Activated CD4-positive, alpha-beta memory T cell treated with anti-CD3 and anti-CD28 coated beads for 36 hours (primary cell): ENCODE results near the gene MAP4K1. TPM values are rescaled to one million over a fixed set of nuclear protein-coding genes. Genes with fewer than 3 reads are reported as not detected.
A peak's percentile ranks its signal among the peaks of the same experiment; 100 is the strongest.

Experiments used
- CTCF ChIA-PET: fragments of 350-600 bp; sonication (Branson Sonifier 250); formaldehyde crosslinking; loops from one replicate; lab custom pipeline; 2021; ENCODE audit warnings: antibody characterized with exemption, inconsistent platforms; lab: Charles Lee
- POLR2A ChIA-PET: fragments of 350-600 bp; sonication (Branson Sonifier 250); formaldehyde crosslinking; loops from one replicate; lab custom pipeline; 2021; ENCODE audit warnings: antibody characterized with exemption; lab: Charles Lee
- DNase-seq: peaks from one replicate; pipeline ENCODE4 v3.0.0-alpha.2; 2020
- H3K27ac Mint-ChIP-seq: one replicate; pipeline ENCODE4 v1.8.0; 2021; ENCODE audit warnings: mixed read lengths
- H3K27me3 Mint-ChIP-seq: one replicate; pipeline ENCODE4 v1.8.0; 2021; ENCODE audit warnings: mixed read lengths
- H3K36me3 Mint-ChIP-seq: one replicate; pipeline ENCODE4 v1.8.0; 2021; ENCODE audit warnings: mixed read lengths
- H3K4me1 Mint-ChIP-seq: one replicate; pipeline ENCODE4 v1.8.0; 2021; ENCODE audit warnings: low read depth, mixed read lengths
- H3K4me3 Mint-ChIP-seq: one replicate; pipeline ENCODE4 v1.8.0; 2021; ENCODE audit warnings: mild to moderate bottlenecking, mixed read lengths
- H3K9me3 Mint-ChIP-seq: one replicate; pipeline ENCODE4 v1.8.0; 2021; ENCODE audit warnings: mixed read lengths
- intact Hi-C: fragments of 100-400 bp; cut with micrococcal nuclease; formaldehyde crosslinking; loops from one replicate; pipeline ENCODE4 v1.15.1; 2023
- total RNA-seq, 2 experiments: library from RNA; stranded (reverse); gene quantifications; one replicate each; pipeline ENCODE4 v1.2.3, GENCODE V29; 2021

MAP4K1 gene
- total RNA-seq, 2 experiments from 2014 or later: 205 TPM

GRCh38 chr19:38539751-38540150 is 78.0 kb downstream of the MAP4K1 start:
- H3K27me3 Mint-ChIP-seq: no peaks in the 10 kb centered on the region
- POLR2A ChIA-PET: no interaction called here
- CTCF ChIA-PET: no interaction called here
- peaks cover 12% of the 10 kb centered on the region for H3K36me3 Mint-ChIP-seq
- H3K4me1 Mint-ChIP-seq: peaks cover 48% of the 10 kb centered on the region
- peak overlapping the region; percentile 91 for H3K27ac Mint-ChIP-seq
- DNase-seq: no peak
- no peak overlapping the region for H3K4me3 Mint-ChIP-seq
- intact Hi-C loops: loop anchor here (2.0 kb wide), 3 partner anchors 25 to 137 kb away; partner anchors contain the start of gene FAM98C
- peaks cover 20% of the 10 kb centered on the region for H3K9me3 Mint-ChIP-seq

- peak overlapping the region; percentile 91 for H3K27ac Mint-ChIP-seq
- H3K9me3 Mint-ChIP-seq: peaks cover 26% of the 10 kb centered on the region
- peaks cover 40% of the 10 kb centered on the region for H3K4me1 Mint-ChIP-seq
- CTCF ChIA-PET: interaction anchor here (0.8 to 1.0 kb wide), 2 partner anchors 26 to 136 kb away, joined by 3 to 6 read pairs; partner anchors contain the start of gene FAM98C
- H3K27me3 Mint-ChIP-seq: no peaks in the 10 kb centered on the region
- intact Hi-C loops: loop anchor here (1.0 to 2.0 kb wide), 4 partner anchors 20 to 136 kb away; partner anchors contain the start of gene FAM98C
- POLR2A ChIA-PET: no interaction called here
- peak overlapping the region; percentile 49 for H3K4me3 Mint-ChIP-seq
- H3K36me3 Mint-ChIP-seq: peaks cover 18% of the 10 kb centered on the region
- peak; percentile 58 for DNase-seq
These were observed 78.8 kb downstream of the MAP4K1 start for GRCh38 chr19:38538793-38539528.

- Mint-ChIP-seq H3K4me3 (peak overlapping the region; percentile 49), H3K27me3 (no peaks in the 10 kb centered on the region), H3K4me1 (peaks cover 37% of the 10 kb centered on the region), H3K27ac (peak overlapping the region; percentile 91), H3K9me3 (peaks cover 26% of the 10 kb centered on the region), H3K36me3 (peaks cover 18% of the 10 kb centered on the region)
- DNase-seq: no peak
- CTCF ChIA-PET: interaction anchor here (1.0 kb wide), 1 partner anchor 136 kb away, joined by 6 read pairs; the partner anchor contains the start of gene FAM98C
- intact Hi-C loops: loop anchor here (1.0 to 2.0 kb wide), 4 partner anchors 21 to 136 kb away; partner anchors contain the start of gene FAM98C
- POLR2A ChIA-PET: no interaction called here
These were observed 79.4 kb downstream of the MAP4K1 start for GRCh38 chr19:38538386-38538785.

Other genes with a start within 250 kb of the MAP4K1 start
- 100 to 1,000 TPM; 214 to 224 TPM for gene PSMD8, start 243.4 kb downstream of the MAP4K1 start, total RNA-seq
- 1 to 10 TPM in 1 of 2 experiments, under 1 TPM in 1; 0.41 to 1.2 TPM for gene GGN, start 229.9 kb downstream of the MAP4K1 start, total RNA-seq
- 1 to 10 TPM; 5.5 to 6.0 TPM for gene SPRED3, start 229.3 kb downstream of the MAP4K1 start, total RNA-seq
- 10 to 100 TPM; 29.8 to 31.9 TPM for gene FAM98C, start 214.9 kb downstream of the MAP4K1 start, total RNA-seq
- 1 to 10 TPM; 7.4 to 8.3 TPM for gene RASGRP4, start 191.7 kb downstream of the MAP4K1 start, total RNA-seq
- gene RYR1, start 184.3 kb downstream of the MAP4K1 start, total RNA-seq: 1 to 10 TPM; 2.4 to 2.5 TPM
- 100 to 1,000 TPM; 273 to 287 TPM for gene EIF3K, start 1.2 kb upstream of the MAP4K1 start, total RNA-seq
- gene ACTN4, start 29.7 kb upstream of the MAP4K1 start, total RNA-seq: 100 to 1,000 TPM; 267 to 270 TPM
- gene CAPN12, start 126.5 kb upstream of the MAP4K1 start, total RNA-seq: 1 to 10 TPM; 7.1 to 9.0 TPM
- not detected for gene LGALS7, start 155.6 kb upstream of the MAP4K1 start, total RNA-seq
- not detected for gene LGALS7B, start 171.2 kb upstream of the MAP4K1 start, total RNA-seq
- under 1 TPM; 0.33 to 0.70 TPM for gene LGALS4, start 195.0 kb upstream of the MAP4K1 start, total RNA-seq
- 100 to 1,000 TPM; 152 to 155 TPM for gene ECH1, start 213.8 kb upstream of the MAP4K1 start, total RNA-seq
- 100 to 1,000 TPM; 646 to 671 TPM for gene HNRNPL, start 232.0 kb upstream of the MAP4K1 start, total RNA-seq